ENCODE measurements around the gene BAZ2B.

Gene BAZ2B

GRCh38 chr2:159616286-159616701 lies at the start of gene BAZ2B:
TSS of gene BAZ2B (minus strand) at chr2:159616548. CDS start at chr2:159478719, 137,829 bp downstream.
- ChIA-PET POLR2A (no interaction called here), CTCF (interaction anchor here (1.8 kb wide), 1 partner anchor 96 kb away, joined by 6 read pairs; the partner anchor contains the start of gene MARCHF7)
- no peak for TF ChIP-seq CTCF (IDR thresholded peaks at IDR 0.05; ENCODE audit: control extremely low read depth, extremely low read depth, low read depth, missing control alignments)
- peak; percentile 41 for DNase-seq (ENCODE audit: extremely low spot score)

GRCh38 chr2:159661286-159661685 lies 44.9 kb upstream of the BAZ2B start:
- ChIA-PET POLR2A (no interaction called here), CTCF (no interaction called here)
- no peak for DNase-seq (ENCODE audit: extremely low spot score)
- no peak for TF ChIP-seq CTCF (IDR thresholded peaks at IDR 0.05; ENCODE audit: control extremely low read depth, extremely low read depth, low read depth, missing control alignments)

- DNase-seq (ENCODE audit: extremely low spot score): no peak
- ChIA-PET CTCF (interaction anchor here (1.4 kb wide), 1 partner anchor 16 kb away, joined by 4 read pairs; no protein-coding TSS in a partner anchor), POLR2A (no interaction called here)
- TF ChIP-seq CTCF (IDR thresholded peaks at IDR 0.05; ENCODE audit: control extremely low read depth, extremely low read depth, low read depth, missing control alignments): no peak
Measured at GRCh38 chr2:159658881-159659873, 42.8 kb upstream of the BAZ2B start.

GRCh38 chr2:159653962-159654361 lies 37.6 kb upstream of the BAZ2B start:
- DNase-seq (ENCODE audit: extremely low spot score): no peak
- ChIA-PET POLR2A (no interaction called here), CTCF (no interaction called here)
- TF ChIP-seq CTCF (IDR thresholded peaks at IDR 0.05; ENCODE audit: control extremely low read depth, extremely low read depth, low read depth, missing control alignments): no peak

- DNase-seq (ENCODE audit: extremely low spot score): no peak
- no peak for TF ChIP-seq CTCF (IDR thresholded peaks at IDR 0.05; ENCODE audit: control extremely low read depth, extremely low read depth, low read depth, missing control alignments)
- CTCF ChIA-PET: no interaction called here
- POLR2A ChIA-PET: no interaction called here
Measured at GRCh38 chr2:159651884-159652283, 35.5 kb upstream of the BAZ2B start.

GRCh38 chr2:159650574-159650973 lies 34.2 kb upstream of the BAZ2B start:
- no peak for TF ChIP-seq CTCF (IDR thresholded peaks at IDR 0.05; ENCODE audit: control extremely low read depth, extremely low read depth, low read depth, missing control alignments)
- ChIA-PET CTCF (no interaction called here), POLR2A (no interaction called here)
- no peak for DNase-seq (ENCODE audit: extremely low spot score)

Data from GM10248 (cell line).